ENCODE results near the gene ABL2.
"Not testable (repeated sequence)": the region's sequence is repeated elsewhere in the genome, so short reads cannot be mapped to it uniquely, and the experiment has no call there.

ABL2 gene

GRCh38 chr1:179217943-179218507, 11.5 kb downstream of the ABL2 start:
- DNase-seq (ENCODE audit: low read depth in 3 of 3) = no peak

- DNase-seq (ENCODE audit: low read depth in 3 of 3) = not testable (repeated sequence)
These were observed 16.2 kb downstream of the ABL2 start for GRCh38 chr1:179213317-179213716.

GRCh38 chr1:179208681-179209477, 20.6 kb downstream of the ABL2 start:
- DNase-seq (ENCODE audit: low read depth in 3 of 3) = no peak

- DNase-seq (ENCODE audit: low read depth in 3 of 3) = no peak
These were observed 22.7 kb downstream of the ABL2 start for GRCh38 chr1:179206812-179207211.

GRCh38 chr1:179205284-179205683, 24.2 kb downstream of the ABL2 start:
- DNase-seq (ENCODE audit: low read depth in 3 of 3) = no peak

- no peak for DNase-seq (ENCODE audit: low read depth in 3 of 3)
These were observed 27.3 kb downstream of the ABL2 start for GRCh38 chr1:179202161-179202560.

- no peak for DNase-seq (ENCODE audit: low read depth in 3 of 3)
These were observed 28.9 kb downstream of the ABL2 start for GRCh38 chr1:179200586-179200985.

GRCh38 chr1:179197690-179198297, 31.7 kb downstream of the ABL2 start:
- DNase-seq (ENCODE audit: low read depth in 3 of 3) = no peak

- not testable (repeated sequence) for DNase-seq (ENCODE audit: low read depth in 3 of 3)
These were observed 33.6 kb downstream of the ABL2 start for GRCh38 chr1:179195857-179196256.

- no peak for DNase-seq (ENCODE audit: low read depth in 3 of 3)
These were observed 34.1 kb downstream of the ABL2 start for GRCh38 chr1:179195376-179195775.

- no peak for DNase-seq (ENCODE audit: low read depth in 3 of 3)
These were observed 35.4 kb downstream of the ABL2 start for GRCh38 chr1:179194068-179194537.

GRCh38 chr1:179190861-179191260, 38.6 kb downstream of the ABL2 start:
- no peak for DNase-seq (ENCODE audit: low read depth in 3 of 3)

GRCh38 chr1:179187735-179188471, 41.6 kb downstream of the ABL2 start:
- no peak for DNase-seq (ENCODE audit: low read depth in 3 of 3)

GRCh38 chr1:179187043-179187442, 42.4 kb downstream of the ABL2 start:
- no peak for DNase-seq (ENCODE audit: low read depth in 3 of 3)

- no peak for DNase-seq (ENCODE audit: low read depth in 3 of 3)
These were observed 45.1 kb downstream of the ABL2 start for GRCh38 chr1:179184403-179184802.

- DNase-seq (ENCODE audit: low read depth in 3 of 3) = no peak
These were observed 45.6 kb downstream of the ABL2 start for GRCh38 chr1:179183857-179184256.

- DNase-seq (ENCODE audit: low read depth in 3 of 3) = no peak
These were observed 50.5 kb downstream of the ABL2 start for GRCh38 chr1:179178950-179179349.

- DNase-seq (ENCODE audit: low read depth in 3 of 3) = no peak
These were observed 51.3 kb downstream of the ABL2 start for GRCh38 chr1:179178183-179178582.

- no peak for DNase-seq (ENCODE audit: low read depth in 3 of 3)
These were observed 51.9 kb downstream of the ABL2 start for GRCh38 chr1:179177615-179178014.

GRCh38 chr1:179177182-179177581, 52.3 kb downstream of the ABL2 start:
- DNase-seq (ENCODE audit: low read depth in 3 of 3) = no peak

- DNase-seq (ENCODE audit: low read depth in 3 of 3) = no peak
These were observed 54.3 kb downstream of the ABL2 start for GRCh38 chr1:179175011-179175841.

GRCh38 chr1:179170468-179170770, 59.1 kb downstream of the ABL2 start:
- not testable (repeated sequence) for DNase-seq (ENCODE audit: low read depth in 3 of 3)

Data from stimulated activated CD4-positive, alpha-beta T cell treated with anti-CD3 and anti-CD28 coated beads, TNF-alpha, amount 100 ng/mL, for 4 hours (primary cell).